Muscle of leg (tissue), 11 donors: Measurements from ENCODE around the gene ZNF367. TPM values are rescaled to one million over a fixed set of nuclear protein-coding genes. Genes with fewer than 3 reads are reported as not detected.
A peak's percentile ranks its signal among the peaks of the same experiment; 100 is the strongest.

Experiments
- DNase-seq: peaks from one replicate; pipeline ENCODE4 v3.0.0; 2013
- H3K27ac ChIP-seq: one replicate; pipeline ENCODE4 v1.5.1; 2013; ENCODE audit warnings: mild to moderate bottlenecking, low read length, control low read depth
- H3K27me3 ChIP-seq: one replicate; pipeline ENCODE4 v1.6.1; 2013; ENCODE audit warnings: low read length; ENCODE audit not compliant: control insufficient read depth, insufficient read depth
- H3K36me3 ChIP-seq: one replicate; pipeline ENCODE4 v1.6.1; 2013; ENCODE audit warnings: low read length; ENCODE audit not compliant: control insufficient read depth, insufficient read depth
- H3K4me1 ChIP-seq: one replicate; pipeline ENCODE4 v1.6.1; 2013; ENCODE audit warnings: low read length; ENCODE audit not compliant: control insufficient read depth, insufficient read depth
- H3K4me3 ChIP-seq: one replicate; pipeline ENCODE4 v1.5.1; 2013; ENCODE audit warnings: low read length, control low read depth
- H3K9me3 ChIP-seq: replicated peaks from 2 replicates; pipeline ENCODE4 v1.6.1; 2013; ENCODE audit warnings: low read depth, low read length; ENCODE audit not compliant: control insufficient read depth
- WGBS: methylation state at CpG from one replicate; pipeline ENCODE4 v1.1.5; 2013; ENCODE audit warnings: missing lambda C conversion rate; ENCODE audit not compliant: insufficient coverage; 5-methylcytosine and 5-hydroxymethylcytosine counted together
- polyA plus RNA-seq, 8 donors: library from polyadenylated mRNA; unstranded; fragments of 120-200 nt; gene quantifications; one replicate each; pipeline versions ENCODE4 v1.2.1 to v1.2.3, GENCODE V29; 2013; ENCODE audit warnings: inconsistent platforms in 1 of 8, low replicate concordance in 1 of 8; ENCODE audit not compliant: insufficient read length in 8 of 8, insufficient read depth in 1 of 8
- total RNA-seq: library from RNA; stranded (reverse); fragments of 120-200 nt; gene quantifications from one replicate; pipeline ENCODE4 v1.2.4, GENCODE V29; 2013

The ZNF367 gene
- total and polyA plus RNA-seq, 9 donors: 5.8 to 9.8 (median 7.5) TPM

DNA sequence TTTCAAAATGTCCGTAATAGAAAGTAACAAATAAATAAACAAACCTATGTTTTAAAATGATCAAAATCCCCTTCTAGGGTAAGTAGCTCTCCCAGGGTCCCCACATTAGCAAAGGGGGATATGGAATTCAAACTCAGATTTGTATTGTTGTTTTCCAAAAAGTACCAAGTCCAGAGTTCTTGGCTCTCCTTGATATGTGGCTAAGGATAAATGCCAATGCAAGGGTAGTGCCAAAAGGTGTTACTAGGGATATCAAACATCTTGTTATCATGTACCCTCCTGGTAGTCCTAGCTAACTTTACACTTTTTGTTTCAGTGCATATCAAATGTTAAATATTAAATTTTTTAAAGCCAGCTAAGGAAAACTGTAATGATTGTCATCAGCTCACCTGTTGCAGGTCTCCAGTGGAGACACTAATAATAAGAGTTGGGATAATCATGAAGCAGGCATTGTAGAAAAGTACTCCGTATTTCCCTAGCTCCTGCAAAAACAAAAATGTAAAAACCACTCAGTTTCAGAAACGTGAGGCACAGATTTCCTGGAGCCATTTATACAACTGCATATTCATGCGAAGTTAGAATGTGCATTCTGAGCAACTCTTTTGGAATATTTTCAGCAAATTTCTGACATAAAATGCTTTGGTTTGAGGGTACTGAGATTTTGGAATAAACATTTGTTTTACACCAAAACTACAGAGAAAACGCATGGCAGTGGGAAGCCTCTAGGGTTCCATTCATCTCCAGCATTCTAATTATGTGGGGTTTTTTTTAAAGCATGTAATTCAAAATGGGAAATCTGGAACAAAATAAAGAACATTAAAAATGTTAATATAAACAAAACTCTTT, 74.4 kb downstream of the ZNF367 start:
- Histone ChIP-seq H3K36me3 (peaks cover 9% of the 10 kb centered on the region), H3K27me3 (no peaks in the 10 kb centered on the region), H3K4me1 (peaks cover 4% of the 10 kb centered on the region), H3K27ac (peak overlapping the region; percentile 51), H3K4me3 (no peak overlapping the region), H3K9me3 (peaks cover 5% of the 10 kb centered on the region)
- peak; percentile 20 for DNase-seq
- no CpG with 5 or more reads among the region's 5 CpGs for WGBS

DNA sequence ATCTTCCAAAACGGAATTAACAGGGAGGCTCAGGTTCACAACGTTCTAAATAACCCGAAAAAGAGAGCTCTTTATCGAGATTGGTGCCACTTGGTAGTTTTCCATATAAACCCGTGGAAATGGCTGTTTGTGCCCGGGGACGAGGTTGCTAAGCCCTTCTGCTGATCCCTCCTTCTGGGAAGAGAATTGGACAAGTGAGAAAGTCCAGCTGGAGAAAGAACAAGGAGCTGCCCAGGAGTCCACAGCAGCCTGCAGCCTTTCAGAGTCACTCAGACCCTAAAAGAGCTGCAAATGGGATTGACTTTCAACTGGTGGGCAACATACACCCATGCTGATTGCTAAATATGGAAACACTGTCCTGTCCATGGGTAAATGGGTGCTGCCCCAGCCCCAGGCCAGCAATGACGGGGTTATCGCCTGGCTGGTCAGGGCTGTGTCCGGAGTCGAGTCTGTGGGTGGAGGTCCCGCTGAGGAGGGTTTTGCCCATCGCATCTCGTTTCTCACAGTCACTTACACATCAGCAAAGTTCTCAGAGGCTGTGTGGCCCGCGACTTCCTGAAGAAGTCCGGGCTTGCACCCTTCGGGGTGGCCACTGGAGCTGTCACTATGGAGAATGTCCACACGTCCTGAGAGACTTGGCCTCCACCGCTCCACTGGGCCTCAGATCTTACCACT, 75.5 kb downstream of the ZNF367 start:
- Histone ChIP-seq H3K36me3 (no peaks in the 10 kb centered on the region), H3K4me3 (no peak overlapping the region), H3K27ac (no peak overlapping the region), H3K4me1 (peaks cover 4% of the 10 kb centered on the region), H3K9me3 (no peaks in the 10 kb centered on the region), H3K27me3 (no peaks in the 10 kb centered on the region)
- no peak for DNase-seq
- 75% methylated on average over 13 of the region's 20 CpGs for WGBS

DNA sequence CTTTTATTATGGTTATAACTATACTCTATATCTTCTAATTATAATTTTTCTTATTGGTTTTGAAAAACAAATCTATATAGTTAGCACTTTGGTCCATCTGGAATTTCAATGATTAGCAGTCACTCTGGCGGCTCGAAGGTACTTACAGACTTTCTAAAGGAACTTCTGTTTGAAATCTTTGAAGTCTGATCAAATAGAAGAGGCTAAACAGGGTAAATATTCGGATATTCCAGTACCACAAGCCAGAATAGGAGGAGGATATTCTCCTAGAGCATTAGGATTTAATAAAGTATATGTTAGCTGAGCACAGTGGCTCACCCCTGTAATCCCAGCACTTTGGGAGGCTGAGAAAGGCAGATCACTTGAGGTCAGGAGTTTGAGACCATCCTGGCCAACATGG, 77.5 kb downstream of the ZNF367 start:
- H3K9me3 ChIP-seq: no peaks in the 10 kb centered on the region
- DNase-seq: no peak
- no peaks in the 10 kb centered on the region for H3K27me3 ChIP-seq
- peaks cover 4% of the 10 kb centered on the region for H3K4me1 ChIP-seq
- H3K4me3 ChIP-seq: no peak overlapping the region
- no peaks in the 10 kb centered on the region for H3K36me3 ChIP-seq
- no CpG with 5 or more reads among the region's 3 CpGs for WGBS
- no peak overlapping the region for H3K27ac ChIP-seq

DNA sequence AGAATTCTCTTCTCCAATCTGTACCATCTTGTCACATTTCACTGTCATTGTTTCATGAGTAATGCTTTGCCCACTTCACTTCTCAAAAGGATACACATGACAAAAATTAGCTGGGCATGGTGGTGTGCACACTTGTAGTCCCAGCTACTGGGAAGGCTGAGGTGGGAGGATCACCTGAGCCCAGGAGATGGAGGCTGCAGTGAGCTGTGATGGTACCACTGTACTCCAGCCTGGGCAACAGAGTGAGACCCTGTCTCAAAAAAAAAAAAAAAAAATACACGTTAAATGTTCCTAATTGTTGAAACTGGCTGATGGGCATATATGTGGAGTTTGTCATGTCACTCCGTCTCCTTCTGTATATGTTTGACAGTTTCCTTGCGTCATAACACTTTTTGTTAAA, 79.9 kb downstream of the ZNF367 start:
- no peak for DNase-seq
- WGBS: no CpG with 5 or more reads among the region's 3 CpGs
- H3K9me3 ChIP-seq: no peaks in the 10 kb centered on the region
- no peak overlapping the region for H3K27ac ChIP-seq
- H3K36me3 ChIP-seq: peaks cover 3% of the 10 kb centered on the region
- H3K4me3 ChIP-seq: no peak overlapping the region
- no peaks in the 10 kb centered on the region for H3K27me3 ChIP-seq
- no peaks in the 10 kb centered on the region for H3K4me1 ChIP-seq

Other genes with a start within 250 kb of the ZNF367 start
- 0.53 TPM for gene HSD17B3, start 116.2 kb downstream of the ZNF367 start, total RNA-seq
- 1 to 10 TPM in 2 of 8 donors, under 1 TPM in 5, not detected in 1; 0.24 to 1.6 (median 0.45) TPM for gene HSD17B3, start 116.2 kb downstream of the ZNF367 start, polyA plus RNA-seq
- gene SLC35D2, start 34.7 kb downstream of the ZNF367 start, total RNA-seq: 14.6 TPM
- gene SLC35D2, start 34.7 kb downstream of the ZNF367 start, polyA plus RNA-seq: 10 to 100 TPM; 24.0 to 27.6 (median 25.4) TPM
- 7.7 TPM for gene HABP4, start 31.8 kb upstream of the ZNF367 start, total RNA-seq
- 10 to 100 TPM; 11.7 to 15.4 (median 12.5) TPM for gene HABP4, start 31.8 kb upstream of the ZNF367 start, polyA plus RNA-seq
- gene CDC14B, start 201.5 kb upstream of the ZNF367 start, total RNA-seq: 16.0 TPM
- 10 to 100 TPM; 12.9 to 19.0 (median 14.6) TPM for gene CDC14B, start 201.5 kb upstream of the ZNF367 start, polyA plus RNA-seq
- gene PRXL2C, start 236.9 kb upstream of the ZNF367 start, total RNA-seq: 15.2 TPM
- 10 to 100 TPM in 5 of 8 donors, 1 to 10 TPM in 3; 7.7 to 16.5 (median 10.4) TPM for gene PRXL2C, start 236.9 kb upstream of the ZNF367 start, polyA plus RNA-seq